Measurements from ENCODE around the gene KRTAP10-3.

The KRTAP10-3 gene

DNA sequence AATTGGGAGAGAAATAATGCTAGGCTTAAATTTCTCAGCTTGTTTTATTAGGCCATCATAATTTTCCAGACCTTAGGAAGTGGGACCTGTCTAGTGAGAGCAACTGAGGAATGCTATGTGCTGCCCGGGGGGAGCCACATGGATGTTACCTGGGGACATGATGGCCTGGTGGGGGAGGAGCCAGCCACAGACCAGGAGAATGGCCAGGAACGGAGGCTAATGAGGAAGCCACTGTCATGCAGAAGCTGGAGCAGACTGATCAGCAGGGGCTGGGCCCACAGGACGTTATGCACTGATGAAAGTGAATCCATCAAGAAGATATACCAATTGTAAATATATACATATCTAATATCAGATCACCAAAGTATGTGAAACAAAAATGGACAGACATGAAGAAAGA lies 14.0 kb downstream of the KRTAP10-3 start:
- no peak for DNase-seq

DNA sequence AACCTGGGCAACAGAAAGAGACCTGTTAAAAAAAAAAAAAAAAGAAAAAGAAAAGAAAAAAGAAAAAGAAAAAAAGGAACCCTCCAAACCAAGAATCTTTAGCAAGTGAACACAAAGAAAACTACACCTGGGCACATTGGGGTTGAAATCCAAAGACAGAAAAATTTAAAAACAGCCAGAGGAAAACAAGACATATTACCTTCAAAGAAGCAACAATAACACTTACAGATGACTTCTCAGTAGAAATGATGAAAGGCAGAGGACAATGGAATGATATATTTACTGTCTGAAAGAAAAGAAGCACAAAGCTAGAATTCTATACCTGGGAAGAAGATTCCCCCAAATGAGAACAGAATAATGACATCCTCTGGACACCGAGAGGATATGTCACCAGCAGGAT lies 15.9 kb downstream of the KRTAP10-3 start:
- DNase-seq, result no peak

DNA sequence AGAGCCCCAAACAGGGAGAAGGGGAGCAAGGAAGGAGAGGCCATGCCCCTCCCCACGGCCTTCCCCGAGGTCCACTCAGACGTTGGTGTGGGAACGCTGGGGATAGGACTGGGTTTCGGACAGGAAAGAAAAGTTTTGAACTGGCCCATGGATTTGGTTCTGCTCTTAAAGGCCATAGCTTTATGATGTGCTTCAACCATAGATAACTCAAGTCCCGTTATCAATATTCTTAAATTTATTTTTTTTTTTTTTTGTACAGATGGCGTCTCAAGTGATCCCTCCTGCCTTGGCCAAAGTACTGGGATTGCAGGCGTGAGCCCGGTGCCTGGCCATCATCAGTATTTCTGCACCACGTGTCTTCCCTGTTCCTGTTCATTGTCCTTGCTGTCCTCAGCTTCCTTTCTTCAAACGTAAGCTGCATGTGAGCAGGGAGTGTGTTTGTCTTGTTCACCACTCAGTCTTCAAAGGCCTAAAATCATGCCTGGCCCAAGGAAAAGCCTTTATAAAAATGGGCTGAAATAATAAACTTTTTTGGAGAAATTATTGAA lies 17.8 kb downstream of the KRTAP10-3 start:
- no peak for DNase-seq

DNA sequence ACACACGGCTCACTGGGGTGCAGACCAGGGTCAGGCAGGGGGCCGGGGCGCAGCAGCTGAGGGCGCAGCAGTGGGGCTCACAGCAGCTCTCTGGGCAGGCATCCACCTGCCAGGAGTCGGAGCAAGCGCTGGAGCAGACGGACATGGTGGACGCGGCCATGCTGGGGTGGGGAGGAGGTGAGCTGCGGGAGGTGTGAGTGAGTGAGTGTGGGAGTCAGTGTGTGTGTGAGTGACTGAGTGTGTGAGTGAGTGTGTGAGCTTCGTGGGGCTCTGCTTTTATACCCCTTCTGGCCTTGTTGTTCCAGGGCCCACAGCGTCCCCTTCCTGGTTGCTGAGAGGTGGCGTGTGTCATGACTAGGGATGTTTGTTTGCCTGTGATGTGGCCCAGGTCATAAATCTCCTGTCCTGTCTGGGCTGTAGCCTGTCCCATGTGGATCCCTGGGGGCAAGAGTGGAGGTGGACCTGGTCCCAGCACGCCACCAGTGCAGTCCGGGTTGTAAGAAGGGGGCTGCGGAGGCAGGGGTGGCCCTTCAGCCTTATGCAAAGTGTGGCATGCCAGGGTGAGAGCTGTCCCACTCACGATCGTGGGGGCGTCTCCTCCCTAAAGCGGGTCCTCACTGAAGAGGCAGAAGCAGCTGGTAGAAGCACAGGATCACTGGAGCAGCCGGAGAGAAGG lies 18.5 kb downstream of the KRTAP10-3 start, which contains the start of gene KRTAP10-1:
Gene KRTAP10-1 (minus strand): TSS at position 205 of the 676 bp plus-strand sequence. CDS start 45 bp downstream, at position 160.
- DNase-seq, result no peak

DNA sequence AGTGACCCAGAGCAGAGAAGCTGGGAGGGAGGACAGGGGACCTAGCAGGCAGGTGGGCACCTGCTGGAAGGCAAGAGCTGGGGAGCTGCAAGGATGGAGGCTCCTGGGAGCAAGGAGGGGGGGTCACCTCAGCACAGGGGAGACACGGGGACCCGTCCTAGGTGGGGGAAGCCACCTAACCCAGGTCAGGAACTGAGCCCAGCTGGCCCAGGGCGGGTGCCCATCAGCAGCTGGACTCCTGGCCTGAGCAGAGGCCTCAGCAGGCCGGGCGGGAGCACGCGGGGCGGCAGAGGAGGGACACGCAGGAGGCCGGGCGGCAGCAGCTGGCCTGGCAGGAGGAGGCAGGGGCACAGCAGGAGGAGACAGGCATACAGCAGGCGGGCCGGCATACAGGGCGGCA lies 19.5 kb downstream of the KRTAP10-3 start:
- DNase-seq, result no peak

DNA sequence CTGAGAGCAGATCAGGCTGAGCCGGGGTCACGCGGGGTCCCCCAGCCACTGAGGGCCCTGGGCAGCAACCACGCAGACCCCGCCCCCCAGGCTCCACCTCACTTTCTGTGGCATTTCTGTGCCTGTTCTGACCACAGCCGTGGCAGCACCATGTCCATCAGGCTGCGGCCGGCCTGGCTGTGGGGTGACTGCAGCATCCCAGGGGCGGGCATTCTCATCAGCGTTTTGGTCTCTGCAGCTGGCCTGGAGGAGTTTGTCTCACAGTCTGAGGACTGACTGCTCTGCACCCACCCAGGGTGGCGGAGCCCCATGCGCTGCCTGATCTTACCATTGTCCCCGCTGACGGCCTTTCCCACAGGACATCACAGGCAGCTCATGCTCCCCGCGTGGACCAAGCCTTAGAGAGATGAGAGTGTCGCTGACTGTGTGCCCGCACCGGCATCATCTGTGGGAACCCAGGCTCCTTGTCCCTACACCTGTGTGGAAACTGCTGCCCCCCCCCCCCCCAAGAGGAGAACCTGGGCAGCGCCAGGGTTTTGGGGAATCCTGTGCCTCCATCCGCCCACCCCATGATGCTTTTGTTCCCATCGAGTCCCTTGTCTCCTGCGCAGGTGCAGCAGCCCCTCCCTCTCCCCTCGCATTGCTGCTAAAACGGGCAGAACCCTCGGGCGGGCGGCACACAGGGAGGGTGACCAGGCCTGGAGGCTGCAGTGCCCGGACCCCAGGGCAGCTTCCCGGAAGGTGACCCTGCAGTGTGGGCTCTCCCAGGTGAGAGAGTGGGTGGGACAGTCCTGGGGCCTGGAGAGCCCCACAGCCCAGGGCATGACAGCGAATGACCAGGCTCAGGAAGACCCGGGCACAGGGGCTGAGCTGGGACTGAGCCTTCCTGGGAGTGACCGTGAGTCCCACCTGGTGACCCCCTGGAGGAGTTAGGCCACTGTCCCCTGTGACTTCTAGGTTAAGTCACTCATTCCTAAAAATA lies 20.4 kb downstream of the KRTAP10-3 start:
- DNase-seq, result no peak

DNA sequence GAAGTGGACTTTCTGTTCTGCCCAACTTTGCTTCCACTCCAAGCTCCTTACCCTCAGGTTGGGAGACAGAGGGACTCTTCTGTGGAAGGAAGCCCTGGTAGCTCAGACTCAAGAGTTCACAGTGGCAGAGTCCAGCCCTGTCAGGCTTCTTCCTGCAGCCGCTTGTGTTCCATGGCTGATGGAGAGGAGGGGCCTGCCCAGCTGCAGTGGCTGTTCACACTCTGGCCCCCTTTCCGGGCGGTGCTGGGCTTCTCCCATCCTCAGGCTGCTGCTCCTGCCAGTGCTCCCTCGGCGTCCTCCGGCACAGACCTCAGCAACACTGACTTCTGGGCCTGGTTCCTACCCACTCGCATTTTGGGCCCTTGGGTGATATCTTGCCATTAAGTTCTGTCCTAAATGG lies 22.6 kb downstream of the KRTAP10-3 start:
- DNase-seq, result no peak

DNA sequence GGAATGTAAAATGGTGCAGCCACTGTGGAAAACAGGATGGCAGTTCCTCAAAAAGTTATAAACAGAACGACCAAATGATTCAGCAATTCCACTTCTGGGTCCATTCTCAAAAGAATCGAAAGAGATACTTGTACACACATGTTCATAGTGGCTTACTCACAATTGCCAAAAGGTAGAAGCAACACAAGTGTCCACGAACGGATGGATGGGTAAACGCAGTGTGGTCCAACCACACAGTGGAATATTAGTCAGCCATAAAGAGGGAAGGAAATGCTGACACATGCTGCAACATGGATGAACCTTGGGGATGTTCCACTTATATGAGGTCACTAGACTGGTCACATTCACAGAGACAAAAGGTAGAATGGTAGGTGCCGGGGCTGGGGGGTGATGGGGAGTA lies 23.9 kb downstream of the KRTAP10-3 start:
- no peak for DNase-seq

DNA sequence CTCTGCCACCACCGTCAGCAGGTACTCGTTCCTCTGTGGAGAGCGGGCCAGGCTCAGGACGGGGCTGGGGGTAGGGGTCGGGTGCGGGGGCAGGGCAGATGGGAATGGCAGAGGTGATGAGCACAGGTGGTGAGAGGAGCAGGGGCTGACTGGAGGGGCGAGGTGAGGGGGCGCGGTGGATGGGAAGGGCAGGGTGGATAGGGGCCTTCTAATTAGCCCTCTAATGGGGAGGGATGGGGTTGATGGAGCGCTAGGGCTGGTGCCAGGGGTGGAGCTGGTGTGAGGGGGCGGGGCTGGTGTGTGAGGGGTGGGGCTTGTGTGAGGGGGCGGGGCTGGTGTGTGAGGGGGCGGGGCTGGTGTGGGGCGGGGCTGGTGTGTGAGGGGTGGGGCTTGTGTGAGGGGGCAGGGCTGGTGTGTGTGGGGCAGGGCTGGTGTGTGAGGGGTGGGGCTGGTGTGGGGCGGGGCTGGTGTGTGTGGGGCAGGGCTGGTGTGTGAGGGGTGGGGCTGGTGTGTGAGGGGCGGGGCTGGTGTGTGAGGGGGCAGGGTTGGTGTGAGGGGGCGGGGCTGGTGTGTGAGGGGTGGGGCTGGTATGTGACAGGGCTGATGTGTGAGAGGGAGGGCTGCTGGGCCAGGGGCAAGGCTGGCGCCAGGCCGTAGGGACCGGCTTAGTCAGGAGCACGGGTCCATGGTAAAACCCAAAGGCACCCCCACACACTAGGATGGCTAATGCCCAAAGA lies 24.5 kb downstream of the KRTAP10-3 start:
- no peak for DNase-seq

DNA sequence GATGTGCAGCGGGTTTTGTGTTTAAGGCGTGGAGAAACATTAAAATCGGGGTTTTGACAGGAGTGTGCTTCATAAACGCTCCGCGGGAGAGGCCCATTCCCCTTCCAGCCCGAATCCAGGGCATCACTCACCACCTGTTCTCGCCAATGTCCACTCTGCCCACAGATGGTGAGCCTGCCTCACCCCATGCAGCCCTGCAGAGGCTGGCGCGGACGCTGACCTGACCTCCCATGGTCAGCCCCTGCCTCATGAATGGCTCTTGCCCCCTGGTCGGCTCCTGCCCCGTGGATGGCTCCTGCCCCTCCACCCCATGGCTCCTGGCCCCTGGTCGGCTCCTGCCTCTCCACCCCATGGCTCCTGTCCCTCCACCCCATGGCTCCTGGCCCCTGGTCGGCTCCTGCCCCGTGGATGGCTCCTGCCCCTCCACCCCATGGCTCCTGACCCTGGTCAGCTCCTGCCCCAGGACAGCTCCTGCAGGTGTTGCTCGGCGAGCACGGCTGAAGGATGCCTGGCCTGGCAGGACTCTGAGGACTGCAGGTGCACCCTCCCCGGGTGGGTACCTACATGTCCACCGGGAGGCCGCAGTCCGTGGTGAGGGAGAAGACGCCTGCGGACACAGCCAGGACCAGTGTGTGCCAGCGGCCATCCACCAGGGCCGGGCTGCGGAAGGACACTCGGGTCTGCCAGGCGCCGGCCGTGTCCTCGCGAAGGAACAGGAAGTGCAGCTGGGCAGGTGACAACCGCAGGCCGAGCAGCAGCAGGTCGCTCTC lies 25.3 kb downstream of the KRTAP10-3 start:
- no peak for DNase-seq

DNA sequence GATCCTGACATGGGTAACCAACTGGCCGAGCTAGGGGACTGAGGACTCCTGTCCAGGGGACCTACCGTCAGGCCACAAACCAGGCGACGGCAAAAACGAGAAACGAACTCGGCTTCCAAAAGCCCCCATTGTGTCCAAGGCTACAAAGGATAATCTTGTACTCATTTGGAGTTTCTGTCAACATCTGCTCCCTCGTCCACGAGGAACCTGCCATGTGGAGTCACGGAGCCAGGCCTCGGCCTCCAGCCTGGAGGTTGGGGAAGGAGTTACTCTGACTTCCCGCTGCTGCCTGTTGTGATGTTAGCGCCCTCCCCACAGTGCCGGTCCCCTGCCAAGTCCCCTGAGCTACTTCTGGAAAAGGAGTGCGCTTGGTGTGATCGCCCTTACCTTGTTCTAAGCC lies 25.9 kb downstream of the KRTAP10-3 start:
- no peak for DNase-seq

DNA sequence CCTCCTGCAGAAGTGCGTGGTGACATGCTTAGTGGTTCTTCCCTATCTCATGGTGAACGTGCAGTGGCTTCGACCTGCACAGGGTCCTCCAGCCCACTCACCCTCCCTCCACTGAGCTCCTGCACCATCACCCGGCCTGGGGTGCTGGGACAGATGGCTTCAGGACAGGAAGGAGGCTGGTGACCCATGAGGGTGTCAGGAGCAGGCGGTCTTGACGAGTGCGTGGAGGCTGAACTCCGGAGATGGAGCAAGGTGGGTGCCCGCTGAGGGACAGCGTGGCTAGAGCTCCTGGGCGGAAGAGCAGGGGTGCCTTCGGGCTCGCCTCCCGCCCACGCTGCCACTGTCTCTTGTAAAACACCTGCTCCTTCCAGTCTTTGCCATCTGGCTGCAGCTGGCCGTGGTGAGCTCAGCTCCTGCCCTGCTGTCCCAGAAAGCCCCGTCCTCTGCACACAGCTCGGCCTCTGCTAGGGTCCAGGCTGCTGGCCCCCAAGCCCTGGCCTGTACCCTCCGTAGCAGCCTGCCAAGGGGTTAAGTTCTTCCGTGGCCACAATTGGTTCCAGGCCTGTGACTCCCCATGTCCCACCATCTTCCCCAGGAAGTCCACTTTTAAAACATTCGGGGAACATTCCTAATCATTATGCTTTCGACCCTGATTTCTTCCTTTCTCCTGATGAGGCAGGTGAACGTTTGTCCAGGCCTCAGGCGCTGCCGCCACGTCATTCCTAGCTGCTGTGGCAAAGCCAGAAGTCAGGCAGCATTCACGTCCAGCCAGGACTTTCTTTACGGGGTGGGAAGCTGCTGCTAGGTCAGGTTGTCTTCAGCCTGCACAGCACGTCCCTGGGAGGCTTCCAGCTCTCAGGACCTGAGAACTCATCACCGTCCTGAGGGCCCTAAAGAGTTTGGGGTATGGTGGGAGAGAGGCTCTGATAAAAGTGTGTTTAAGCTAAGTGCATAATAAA lies 26.7 kb downstream of the KRTAP10-3 start:
- DNase-seq, result peak; percentile 57

DNA sequence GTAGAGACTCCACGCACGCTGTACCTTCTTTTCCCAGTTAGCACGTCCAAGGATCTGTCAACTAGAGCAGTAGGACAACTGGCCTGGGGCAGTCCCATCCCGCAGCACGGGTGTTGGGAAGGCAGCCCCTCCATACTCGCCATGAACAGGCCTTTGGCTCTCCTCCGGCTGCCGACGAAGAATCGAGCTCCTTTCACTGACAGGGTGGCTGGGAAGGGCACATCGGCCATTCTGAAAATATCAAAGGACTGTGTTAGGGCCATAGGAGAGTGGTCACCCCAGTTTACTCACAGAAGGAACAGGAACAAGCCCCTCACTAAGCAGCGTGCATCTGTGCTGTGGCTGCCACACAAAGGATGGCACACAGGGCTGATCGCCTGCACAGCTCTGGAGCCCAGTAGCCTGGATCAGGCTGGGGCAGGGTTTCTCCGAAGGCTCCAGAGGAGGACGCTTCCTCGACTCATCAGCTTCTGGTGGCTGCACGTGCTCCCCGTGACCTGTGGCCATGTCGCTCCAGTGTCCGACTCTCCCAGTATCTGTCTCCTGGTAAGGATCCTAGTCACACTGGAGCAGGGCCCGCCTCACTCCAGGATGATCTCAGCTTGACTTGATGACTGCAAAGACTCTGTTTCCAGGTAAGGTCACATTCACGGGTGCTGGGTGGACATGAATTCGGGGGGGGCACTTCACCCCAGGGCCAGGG lies 27.5 kb downstream of the KRTAP10-3 start:
- no peak for DNase-seq

DNA sequence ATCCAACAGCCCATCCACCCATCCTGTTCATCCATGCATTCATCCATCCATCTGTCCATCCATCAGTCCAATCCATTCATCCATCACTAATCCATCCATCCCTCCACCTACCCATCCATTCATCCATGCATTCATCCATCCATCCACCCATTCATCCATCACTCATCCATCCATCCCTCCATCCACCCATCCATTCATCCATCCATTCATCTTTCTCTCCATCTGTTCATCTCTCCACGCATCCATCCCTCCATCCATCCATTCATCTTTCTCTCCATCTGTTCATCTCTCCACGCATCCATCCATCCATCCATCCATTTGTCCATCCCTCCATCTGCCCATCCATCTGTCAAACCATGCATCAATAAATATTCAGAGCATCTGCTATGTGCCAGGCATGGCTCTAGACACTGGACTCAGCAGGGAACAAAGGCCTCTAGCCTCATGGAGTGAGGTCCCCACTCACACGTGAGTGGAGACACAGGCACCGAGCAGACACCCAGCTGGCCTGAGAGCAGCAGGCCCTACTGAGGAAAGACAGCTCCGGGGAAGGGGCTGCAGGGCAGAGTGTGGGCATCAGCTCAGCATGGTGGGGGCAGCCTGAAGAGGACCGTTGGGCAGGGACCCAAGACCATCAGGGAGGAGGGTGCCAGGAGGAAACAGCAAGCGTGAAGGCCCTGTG lies 28.2 kb downstream of the KRTAP10-3 start:
- no peak for DNase-seq

DNA sequence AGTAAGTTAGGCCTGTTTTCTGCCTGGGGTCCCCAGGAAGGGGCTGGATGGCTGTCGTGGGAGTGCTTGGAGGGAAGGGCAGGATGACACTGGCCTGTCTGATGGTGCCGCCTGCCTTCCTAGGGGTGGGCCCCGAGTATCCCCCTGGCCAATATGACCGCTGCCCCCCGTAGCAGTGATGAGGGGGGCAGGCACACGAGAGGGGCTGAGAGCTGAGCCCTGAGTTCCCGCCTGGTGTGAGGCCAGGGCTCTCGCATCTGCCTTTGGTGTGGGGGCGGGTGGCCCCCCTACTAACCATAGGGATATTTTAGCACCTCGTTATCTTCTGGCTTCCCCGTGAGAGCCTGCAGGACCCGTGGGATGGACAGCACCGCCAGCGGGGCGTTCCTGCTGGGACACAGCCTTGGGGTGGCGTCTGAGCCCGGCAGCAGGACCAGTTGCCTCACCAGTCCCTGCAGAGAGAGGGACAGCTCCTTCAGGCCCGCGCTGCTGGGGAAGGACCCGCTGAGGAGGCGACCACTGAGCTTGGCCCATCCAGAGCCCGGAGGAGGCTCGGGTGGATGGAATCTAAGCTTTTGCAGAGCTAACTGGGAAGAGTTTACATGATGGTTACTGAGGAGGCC lies 29.0 kb downstream of the KRTAP10-3 start:
- DNase-seq, result no peak

DNA sequence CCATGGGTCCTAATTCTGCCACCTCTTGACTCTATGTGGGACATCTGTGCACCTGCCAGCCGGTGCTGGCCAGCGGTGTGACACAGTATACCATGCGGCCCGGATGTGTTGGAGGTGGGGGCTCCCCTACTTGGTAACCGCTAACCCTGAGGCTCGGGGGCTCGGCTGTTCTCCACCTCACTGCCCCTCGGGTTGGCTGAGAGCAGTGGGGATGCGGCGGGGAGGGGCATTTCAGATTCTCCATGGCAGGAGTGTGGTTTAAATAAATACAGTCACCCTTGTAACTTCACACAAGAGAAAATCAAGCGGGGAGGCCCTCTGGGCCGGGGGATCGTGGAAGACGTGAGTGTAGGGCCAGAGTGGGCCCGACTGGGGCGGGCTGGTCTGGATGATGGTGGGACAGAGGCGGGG lies 29.6 kb downstream of the KRTAP10-3 start:
- no peak for DNase-seq

DNA sequence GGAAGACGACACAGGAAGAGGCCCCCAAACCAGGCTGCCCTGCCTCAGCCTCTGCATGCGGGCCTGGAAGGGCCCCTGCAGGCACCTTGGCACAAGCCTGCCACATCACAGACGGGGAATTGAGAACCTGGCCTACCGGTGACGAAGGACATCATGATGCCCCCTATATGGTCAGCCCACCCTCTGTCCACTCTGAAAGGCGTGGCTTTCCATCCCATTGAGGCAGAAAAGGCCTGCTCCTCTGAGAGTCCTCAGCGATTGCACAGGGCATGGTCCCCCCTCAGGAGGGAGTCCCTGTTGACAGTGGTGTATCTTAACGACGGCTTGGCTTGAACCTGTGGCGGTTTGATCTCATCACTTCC lies 30.0 kb downstream of the KRTAP10-3 start:
- no peak for DNase-seq

DNA sequence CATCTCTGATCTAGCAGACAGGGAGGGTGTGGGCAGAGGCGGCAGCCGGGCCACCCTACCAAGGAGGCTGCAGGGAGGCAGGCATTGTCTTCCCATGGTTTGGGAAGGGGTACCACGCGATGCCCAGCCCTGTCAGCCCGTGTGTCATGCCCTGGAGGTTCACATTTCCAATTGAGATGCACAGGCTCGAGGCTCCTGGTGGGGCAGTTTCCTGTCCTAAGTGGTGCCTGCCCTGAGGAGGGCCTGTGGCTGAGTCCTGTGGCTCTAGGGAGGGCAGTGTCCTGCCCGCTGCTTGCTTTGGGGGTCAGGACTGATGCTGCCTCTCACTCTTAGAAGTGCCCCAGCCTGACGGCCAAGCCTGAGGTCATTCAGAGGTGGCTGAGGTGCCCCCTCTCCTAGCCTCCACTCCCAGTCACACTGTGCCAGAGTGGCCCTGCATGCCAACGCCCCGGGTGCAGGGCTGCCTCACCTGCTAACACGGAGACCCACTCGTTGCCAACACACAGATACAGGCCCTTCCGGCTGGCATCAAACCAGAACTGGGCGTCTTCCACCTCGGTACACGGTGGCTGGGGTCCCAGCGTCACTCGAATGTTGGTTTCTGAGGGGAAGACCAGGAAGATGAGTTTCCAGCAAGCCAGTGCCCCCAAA lies 30.5 kb downstream of the KRTAP10-3 start:
- DNase-seq, result no peak

Measured in right hindlimb (tissue), 1 donor.